ENCODE data around the gene CDHR2. TPM values are rescaled to one million over a fixed set of nuclear protein-coding genes. Genes with fewer than 3 reads are reported as not detected.

Gene CDHR2
- total and polyA plus RNA-seq, 2 experiments from 2014 or later: not detected

DNA sequence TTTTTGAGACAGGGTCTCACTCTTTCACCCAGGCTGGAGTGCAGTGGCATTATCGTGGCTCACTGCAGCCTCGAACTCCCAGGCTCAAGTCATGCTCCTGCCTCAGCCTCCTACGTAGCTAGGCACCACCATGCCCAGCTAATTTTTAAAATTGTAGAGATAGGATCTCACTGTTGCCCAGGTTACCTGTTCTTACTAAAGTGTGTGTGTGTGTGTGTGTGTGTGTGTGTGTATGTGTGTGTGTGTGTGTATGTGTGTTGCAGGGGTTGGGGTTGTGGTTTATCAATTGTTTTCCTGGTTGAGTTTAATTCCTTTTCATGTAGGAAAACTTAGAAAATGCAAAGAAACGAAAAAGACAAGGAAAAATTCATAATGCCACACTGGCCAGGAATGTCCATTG lies 33.7 kb upstream of the CDHR2 start:
- Histone ChIP-seq H3K4me1 (ENCODE audit: insufficient read depth) (no peaks in the 10 kb centered on the region), H3K9me3 (ENCODE audit: low read depth) (no peaks in the 10 kb centered on the region), H3K9ac (no peak overlapping the region), H3K27me3 (replicated peaks; ENCODE audit: insufficient read depth) (no peaks in the 10 kb centered on the region), H4K20me1 (ENCODE audit: insufficient read depth) (no peaks in the 10 kb centered on the region), H3K4me3 (no peak overlapping the region), H3K36me3 (ENCODE audit: low read depth) (no peaks in the 10 kb centered on the region), H2AFZ (no peak overlapping the region), H3K9me2 (ENCODE audit: insufficient read depth) (no peaks in the 10 kb centered on the region), H3K79me2 (ENCODE audit: insufficient read depth) (no peaks in the 10 kb centered on the region), H3F3A (ENCODE audit: insufficient read depth) (no peaks in the 10 kb centered on the region), H3K27ac (no peak overlapping the region), H3K4me2 (ENCODE audit: unreplicated experiment) (no peak overlapping the region)
- 68 to 69% methylated on average over 4 of the region's 4 CpGs for WGBS, 2 experiments (ENCODE audit: low coverage in 1 of 2, low lambda C conversion rate in 2 of 2, missing lambda C conversion rate in 2 of 2)
- TF ChIP-seq EZH2phosphoT487 (IDR thresholded peaks at IDR 0.05; ENCODE audit: insufficient read depth, low read depth) (no peak), EZH2 (IDR thresholded peaks at IDR 0.05; ENCODE audit: insufficient read depth, poor library complexity, severe bottlenecking) (no peak)
- no peak for DNase-seq
- in situ Hi-C loops (cut with MboI): no loop called here

DNA sequence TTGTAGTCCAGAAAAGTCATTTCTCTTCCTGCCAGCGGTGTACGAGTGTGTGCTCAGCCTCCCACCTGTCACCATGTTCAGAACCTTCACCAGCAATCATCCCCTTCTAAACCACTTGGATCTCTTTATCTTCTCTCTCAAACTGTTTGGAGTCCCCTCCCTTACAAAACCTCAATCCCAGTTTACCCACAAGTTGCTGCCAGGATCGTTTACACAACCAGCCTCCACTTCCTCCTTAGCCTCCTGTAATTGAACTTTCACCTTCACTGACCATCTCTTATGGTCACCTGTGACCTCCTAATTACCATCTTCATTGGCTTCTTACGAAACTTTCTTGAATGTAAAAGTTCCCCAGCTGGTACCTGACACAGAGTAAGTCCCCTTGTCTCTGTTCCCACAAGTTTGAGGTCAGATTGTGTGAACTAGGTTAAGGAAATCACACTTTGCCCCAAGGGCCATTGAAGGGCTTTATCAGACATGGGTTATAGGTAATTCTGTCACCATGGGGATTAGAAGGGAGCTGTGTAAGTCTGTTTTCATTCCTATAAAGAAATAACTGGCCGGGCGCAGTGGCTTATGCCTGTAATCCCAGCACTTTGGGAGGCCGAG lies 32.0 kb upstream of the CDHR2 start:
- no peaks in the 10 kb centered on the region for H3K79me2 ChIP-seq (ENCODE audit: insufficient read depth)
- in situ Hi-C loops (cut with MboI): no loop called here

DNA sequence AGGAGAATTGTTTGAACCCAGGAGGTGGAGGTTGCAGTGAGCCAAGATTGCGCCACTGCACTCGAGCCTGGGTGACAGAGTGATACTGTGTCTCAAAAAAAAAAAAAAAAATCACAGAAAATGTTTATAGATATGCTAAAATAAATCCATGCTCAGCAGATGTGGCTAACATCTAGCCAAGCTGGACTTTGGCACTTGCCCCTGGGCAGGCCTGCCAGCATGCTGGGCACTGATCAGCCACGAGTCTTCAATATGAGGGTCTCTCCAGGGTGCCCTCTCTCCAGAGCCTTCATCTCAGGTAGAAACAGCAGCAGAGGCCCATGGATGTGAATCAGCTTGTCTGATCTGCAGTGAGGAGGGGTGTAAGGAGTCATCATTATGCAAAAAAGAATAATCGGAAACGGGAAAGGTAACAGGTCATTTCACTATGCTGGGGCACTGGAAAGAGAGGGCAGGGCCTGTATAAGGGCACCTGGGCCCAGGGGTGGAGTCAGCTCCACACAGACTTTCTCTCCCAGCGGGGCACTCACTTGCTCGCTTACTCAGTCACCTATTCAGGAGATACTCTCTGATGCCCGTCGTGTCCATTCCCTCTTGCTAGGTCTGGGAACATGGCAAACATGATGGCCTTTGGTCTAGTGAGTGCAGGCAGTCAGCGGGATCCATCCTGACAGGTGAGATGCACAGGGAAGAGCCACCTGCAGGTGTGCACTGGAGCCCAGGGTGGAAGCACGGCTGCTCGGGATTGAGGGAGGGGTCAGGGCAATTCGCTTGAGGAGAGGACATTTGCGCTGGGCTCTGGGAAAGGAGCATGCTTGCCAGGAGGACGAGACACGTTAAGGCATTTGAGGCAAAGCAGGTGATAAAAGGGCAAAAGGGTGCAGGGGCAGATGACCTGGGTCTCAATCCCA lies 29.1 kb upstream of the CDHR2 start:
- no peaks in the 10 kb centered on the region for H3K4me1 ChIP-seq (ENCODE audit: insufficient read depth)
- no peaks in the 10 kb centered on the region; the same call in 1 of the 2 replicates for H3F3A ChIP-seq (ENCODE audit: insufficient read depth)
- H3K4me2 ChIP-seq (ENCODE audit: unreplicated experiment): no peak overlapping the region
- no peaks in the 10 kb centered on the region for H3K36me3 ChIP-seq (ENCODE audit: low read depth)
- DNase-seq: no peak
- H3K9ac ChIP-seq: no peak overlapping the region
- H3K27ac ChIP-seq: no peak overlapping the region
- H2AFZ ChIP-seq: no peak overlapping the region
- H3K27me3 ChIP-seq (replicated peaks; ENCODE audit: insufficient read depth): no peaks in the 10 kb centered on the region
- H4K20me1 ChIP-seq (ENCODE audit: insufficient read depth): no peaks in the 10 kb centered on the region
- no peaks in the 10 kb centered on the region for H3K9me3 ChIP-seq (ENCODE audit: low read depth)
- H3K79me2 ChIP-seq (ENCODE audit: insufficient read depth): no peaks in the 10 kb centered on the region
- in situ Hi-C loops (cut with MboI): no loop called here
- no peaks in the 10 kb centered on the region for H3K9me2 ChIP-seq (ENCODE audit: insufficient read depth)
- 53 to 54% methylated on average over 16 of the region's 16 CpGs for WGBS, 2 experiments (ENCODE audit: low coverage in 1 of 2, low lambda C conversion rate in 2 of 2, missing lambda C conversion rate in 2 of 2)
- TF ChIP-seq EZH2 (IDR thresholded peaks at IDR 0.05; ENCODE audit: insufficient read depth, poor library complexity, severe bottlenecking) (no peak), EZH2phosphoT487 (IDR thresholded peaks at IDR 0.05; ENCODE audit: insufficient read depth, low read depth) (no peak)
- H3K4me3 ChIP-seq: no peak overlapping the region

More for the DNA sequence above, 32.0 kb upstream of the CDHR2 start:
- no peak overlapping the region for H3K4me2 ChIP-seq (ENCODE audit: unreplicated experiment)
- WGBS, 2 experiments (ENCODE audit: low coverage in 1 of 2, low lambda C conversion rate in 2 of 2, missing lambda C conversion rate in 2 of 2): 70 to 71% methylated on average over 7 of the region's 7 CpGs
- H3K4me1 ChIP-seq (ENCODE audit: insufficient read depth): no peaks in the 10 kb centered on the region
- DNase-seq: no peak
- no peaks in the 10 kb centered on the region for H3K9me3 ChIP-seq (ENCODE audit: low read depth)
- no peaks in the 10 kb centered on the region for H3K9me2 ChIP-seq (ENCODE audit: insufficient read depth)
- no peak overlapping the region for H3K9ac ChIP-seq
- H3K36me3 ChIP-seq (ENCODE audit: low read depth): no peaks in the 10 kb centered on the region
- H4K20me1 ChIP-seq (ENCODE audit: insufficient read depth): no peaks in the 10 kb centered on the region
- H2AFZ ChIP-seq: no peak overlapping the region
- no peak overlapping the region for H3K27ac ChIP-seq
- no peaks in the 10 kb centered on the region for H3K27me3 ChIP-seq (replicated peaks; ENCODE audit: insufficient read depth)
- H3K4me3 ChIP-seq: no peak overlapping the region
- no peak for TF ChIP-seq EZH2phosphoT487 (IDR thresholded peaks at IDR 0.05; ENCODE audit: insufficient read depth, low read depth)
- no peak for TF ChIP-seq EZH2 (IDR thresholded peaks at IDR 0.05; ENCODE audit: insufficient read depth, poor library complexity, severe bottlenecking)
- H3F3A ChIP-seq (ENCODE audit: insufficient read depth): no peaks in the 10 kb centered on the region

DNA sequence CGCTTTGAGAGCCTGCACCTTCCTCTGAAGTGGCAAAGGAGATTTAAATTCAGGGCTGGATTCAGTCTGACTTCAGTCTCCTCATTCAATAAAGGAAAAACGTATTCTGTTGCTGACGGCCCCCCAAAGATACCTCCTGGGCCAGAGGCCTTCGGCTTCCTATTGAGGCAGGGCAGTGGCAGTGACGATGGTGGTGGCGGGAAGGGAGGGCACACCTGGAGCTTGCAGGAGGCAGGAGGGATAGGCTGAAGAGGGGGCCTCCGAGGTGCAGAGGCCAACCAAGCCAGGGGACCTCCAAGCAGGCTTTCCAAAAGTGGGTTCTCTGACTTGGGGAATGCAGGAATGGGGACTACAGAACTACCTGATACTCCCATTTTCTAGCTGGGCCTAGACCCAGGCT lies 27.9 kb upstream of the CDHR2 start:
- H3F3A ChIP-seq (ENCODE audit: insufficient read depth): no peaks in the 10 kb centered on the region; the same call in 1 of the 2 replicates
- no peaks in the 10 kb centered on the region for H3K4me1 ChIP-seq (ENCODE audit: insufficient read depth)
- H3K36me3 ChIP-seq (ENCODE audit: low read depth): no peaks in the 10 kb centered on the region
- H3K4me2 ChIP-seq (ENCODE audit: unreplicated experiment): no peak overlapping the region
- H3K4me3 ChIP-seq: no peak overlapping the region
- H3K9me2 ChIP-seq (ENCODE audit: insufficient read depth): no peaks in the 10 kb centered on the region
- H3K27me3 ChIP-seq (replicated peaks; ENCODE audit: insufficient read depth): no peaks in the 10 kb centered on the region
- H2AFZ ChIP-seq: no peak overlapping the region
- 72 to 81% methylated on average over 7 of the region's 7 CpGs for WGBS, 2 experiments (ENCODE audit: low coverage in 1 of 2, low lambda C conversion rate in 2 of 2, missing lambda C conversion rate in 2 of 2)
- TF ChIP-seq EZH2 (IDR thresholded peaks at IDR 0.05; ENCODE audit: insufficient read depth, poor library complexity, severe bottlenecking): no peak
- TF ChIP-seq EZH2phosphoT487 (IDR thresholded peaks at IDR 0.05; ENCODE audit: insufficient read depth, low read depth): no peak
- no peaks in the 10 kb centered on the region for H4K20me1 ChIP-seq (ENCODE audit: insufficient read depth)
- no peaks in the 10 kb centered on the region for H3K79me2 ChIP-seq (ENCODE audit: insufficient read depth)
- in situ Hi-C loops (cut with MboI): no loop called here
- H3K27ac ChIP-seq: no peak overlapping the region
- no peak overlapping the region for H3K9ac ChIP-seq
- no peaks in the 10 kb centered on the region for H3K9me3 ChIP-seq (ENCODE audit: low read depth)
- no peak for DNase-seq
